ENCODE measurements around the gene PTH2R. TPM values are rescaled to one million over a fixed set of nuclear protein-coding genes. Genes with fewer than 3 reads are reported as not detected.
"Not testable (repeated sequence)": the region's sequence is repeated elsewhere in the genome, so short reads cannot be mapped to it uniquely, and the experiment has no call there.

PTH2R gene
- total and polyA plus RNA-seq, 2 donors (not counting 1 experiment from before 2014, with no cell fraction given) = not detected

DNA sequence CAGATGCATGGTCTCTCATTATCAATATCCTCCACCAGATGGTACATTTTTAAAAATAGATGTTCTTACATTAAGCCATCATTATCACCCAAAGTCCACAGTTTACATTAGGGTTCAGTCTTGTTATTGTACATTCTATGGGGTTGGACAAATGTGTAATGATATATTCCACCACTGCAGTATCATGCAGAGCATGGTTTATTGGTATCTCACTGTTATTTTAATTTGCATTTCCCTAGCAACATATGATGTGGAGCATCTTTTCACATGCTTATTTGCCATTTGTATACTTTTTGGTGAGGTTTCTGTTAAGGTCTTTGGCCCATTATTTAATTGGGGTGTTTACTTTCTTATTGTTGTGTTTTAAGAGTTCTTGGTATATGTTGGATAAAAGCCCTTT is 95.7 kb downstream of the PTH2R start:
- TF ChIP-seq, protein P1, sequence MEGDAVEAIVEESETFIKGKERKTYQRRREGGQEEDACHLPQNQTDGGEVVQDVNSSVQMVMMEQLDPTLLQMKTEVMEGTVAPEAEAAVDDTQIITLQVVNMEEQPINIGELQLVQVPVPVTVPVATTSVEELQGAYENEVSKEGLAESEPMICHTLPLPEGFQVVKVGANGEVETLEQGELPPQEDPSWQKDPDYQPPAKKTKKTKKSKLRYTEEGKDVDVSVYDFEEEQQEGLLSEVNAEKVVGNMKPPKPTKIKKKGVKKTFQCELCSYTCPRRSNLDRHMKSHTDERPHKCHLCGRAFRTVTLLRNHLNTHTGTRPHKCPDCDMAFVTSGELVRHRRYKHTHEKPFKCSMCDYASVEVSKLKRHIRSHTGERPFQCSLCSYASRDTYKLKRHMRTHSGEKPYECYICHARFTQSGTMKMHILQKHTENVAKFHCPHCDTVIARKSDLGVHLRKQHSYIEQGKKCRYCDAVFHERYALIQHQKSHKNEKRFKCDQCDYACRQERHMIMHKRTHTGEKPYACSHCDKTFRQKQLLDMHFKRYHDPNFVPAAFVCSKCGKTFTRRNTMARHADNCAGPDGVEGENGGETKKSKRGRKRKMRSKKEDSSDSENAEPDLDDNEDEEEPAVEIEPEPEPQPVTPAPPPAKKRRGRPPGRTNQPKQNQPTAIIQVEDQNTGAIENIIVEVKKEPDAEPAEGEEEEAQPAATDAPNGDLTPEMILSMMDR (conservative IDR thresholded peaks at IDR 0.05 in 1 of 2, IDR thresholded peaks at IDR 0.05 in 1 of 2; ENCODE audit: low read depth in 1 of 2, low read length in 2 of 2) = no peak
- TF ChIP-seq EZH2 (IDR thresholded peaks at IDR 0.05; ENCODE audit: low read length, missing control alignments) = no peak
- Histone ChIP-seq H3K4me2 (ENCODE audit: extremely low read depth, insufficient read depth, low read length) (no peak overlapping the region), H3K9ac (ENCODE audit: insufficient read depth, low read length) (no peak overlapping the region), H3K9me3 (ENCODE audit: control insufficient read depth, insufficient read depth, low read depth, low read length) (no peaks in the 10 kb centered on the region), H3K4me3 (replicated peaks in 1 of 4; ENCODE audit: control extremely low read depth in 1 of 4, insufficient read depth in 1 of 4, low read depth in 3 of 4, low read length in 4 of 4) (no peak overlapping the region), H3K27ac (ENCODE audit: insufficient read depth, low read length) (no peak overlapping the region), H3K79me2 (ENCODE audit: control insufficient read depth, insufficient read depth, low read length) (no peaks in the 10 kb centered on the region), H3K36me3 (ENCODE audit: control insufficient read depth, insufficient read depth, low read length) (no peaks in the 10 kb centered on the region), H2AFZ (ENCODE audit: low read length) (no peak overlapping the region), H3K27me3 (ENCODE audit: control insufficient read depth, insufficient read depth, low read length) (no peaks in the 10 kb centered on the region), H4K20me1 (ENCODE audit: control insufficient read depth, extremely low read depth, insufficient read depth, low read length) (no peaks in the 10 kb centered on the region), H3K4me1 (ENCODE audit: control insufficient read depth, extremely low read depth, insufficient read depth, low read length) (no peaks in the 10 kb centered on the region)
- no peak for DNase-seq (ENCODE audit: low read depth in 2 of 2)

- not testable (repeated sequence) for H3K4me1 ChIP-seq (ENCODE audit: control insufficient read depth, extremely low read depth, insufficient read depth, low read length); H3K27ac ChIP-seq (ENCODE audit: insufficient read depth, low read length); H2AFZ ChIP-seq (ENCODE audit: low read length); H4K20me1 ChIP-seq (ENCODE audit: control insufficient read depth, extremely low read depth, insufficient read depth, low read length); H3K9me3 ChIP-seq (ENCODE audit: control insufficient read depth, insufficient read depth, low read depth, low read length); H3K27me3 ChIP-seq (ENCODE audit: control insufficient read depth, insufficient read depth, low read length); H3K9ac ChIP-seq (ENCODE audit: insufficient read depth, low read length); H3K79me2 ChIP-seq (ENCODE audit: control insufficient read depth, insufficient read depth, low read length); H3K4me2 ChIP-seq (ENCODE audit: extremely low read depth, insufficient read depth, low read length); DNase-seq (ENCODE audit: low read depth in 2 of 2); H3K4me3 ChIP-seq (replicated peaks in 1 of 4; ENCODE audit: control extremely low read depth in 1 of 4, insufficient read depth in 1 of 4, low read depth in 3 of 4, low read length in 4 of 4); H3K36me3 ChIP-seq (ENCODE audit: control insufficient read depth, insufficient read depth, low read length)
These were observed 98.8 kb downstream of the PTH2R start for GRCh38 chr2:208505365-208505764.

- no peaks in the 10 kb centered on the region for H3K9me3 ChIP-seq (ENCODE audit: control insufficient read depth, insufficient read depth, low read depth, low read length)
- TF ChIP-seq, protein P1 (conservative IDR thresholded peaks at IDR 0.05 in 1 of 2, IDR thresholded peaks at IDR 0.05 in 1 of 2; ENCODE audit: low read depth in 1 of 2, low read length in 2 of 2) = no peak
- no peak for TF ChIP-seq EZH2 (IDR thresholded peaks at IDR 0.05; ENCODE audit: low read length, missing control alignments)
- H3K4me3 ChIP-seq (replicated peaks in 1 of 4; ENCODE audit: control extremely low read depth in 1 of 4, insufficient read depth in 1 of 4, low read depth in 3 of 4, low read length in 4 of 4) = no peak overlapping the region
- no peaks in the 10 kb centered on the region for H3K27me3 ChIP-seq (ENCODE audit: control insufficient read depth, insufficient read depth, low read length)
- H3K79me2 ChIP-seq (ENCODE audit: control insufficient read depth, insufficient read depth, low read length) = no peaks in the 10 kb centered on the region
- H3K27ac ChIP-seq (ENCODE audit: insufficient read depth, low read length) = no peak overlapping the region
- H3K9ac ChIP-seq (ENCODE audit: insufficient read depth, low read length) = no peak overlapping the region
- DNase-seq (ENCODE audit: low read depth in 2 of 2) = no peak
- no peaks in the 10 kb centered on the region for H3K4me1 ChIP-seq (ENCODE audit: control insufficient read depth, extremely low read depth, insufficient read depth, low read length)
- no peaks in the 10 kb centered on the region for H3K36me3 ChIP-seq (ENCODE audit: control insufficient read depth, insufficient read depth, low read length)
- H4K20me1 ChIP-seq (ENCODE audit: control insufficient read depth, extremely low read depth, insufficient read depth, low read length) = no peaks in the 10 kb centered on the region
- no peak overlapping the region for H3K4me2 ChIP-seq (ENCODE audit: extremely low read depth, insufficient read depth, low read length)
- no peak overlapping the region for H2AFZ ChIP-seq (ENCODE audit: low read length)
These were observed 103.0 kb downstream of the PTH2R start for GRCh38 chr2:208509586-208509985.
